Lung (tissue), 12 donors: ENCODE measurements around the gene UBN2. TPM values are rescaled to one million over a fixed set of nuclear protein-coding genes. Genes with fewer than 3 reads are reported as not detected.
A peak's percentile ranks its signal among the peaks of the same experiment; 100 is the strongest.

Experiments used
- ATAC-seq: fragments of 200-7000 bp; cut with Tn5 transposase; one replicate; pipeline ENCODE4 v1.9.1; 2020; ENCODE audit warnings: moderate number of reproducible peaks; ENCODE audit not compliant: insufficient read depth, low FRiP score
- DNase-seq, 3 donors: peaks; one replicate each; pipeline ENCODE4 v3.0.0-alpha.2; 2013 to 2017
- H3K27ac ChIP-seq, 2 donors: one replicate each; pipeline ENCODE4 v1.5.1; 2013; ENCODE audit warnings: mild to moderate bottlenecking in 2 of 2, moderate library complexity in 2 of 2, control low read depth in 1 of 2, inconsistent platforms in 1 of 2, low read depth in 1 of 2, low read length in 1 of 2
- H3K27me3 ChIP-seq, 3 donors: one replicate each; pipeline ENCODE4 v1.5.1; 2013; ENCODE audit warnings: low read length in 2 of 3; ENCODE audit not compliant: control insufficient read depth in 3 of 3, insufficient read depth in 3 of 3
- H3K36me3 ChIP-seq, 4 donors: one replicate each; pipeline ENCODE4 v1.5.1; 2013; ENCODE audit warnings: low read length in 4 of 4, mild to moderate bottlenecking in 1 of 4, moderate library complexity in 1 of 4; ENCODE audit not compliant: control insufficient read depth in 4 of 4, insufficient read depth in 4 of 4
- H3K4me1 ChIP-seq, 5 donors: one replicate each; pipeline ENCODE4 v1.5.1; 2013; ENCODE audit warnings: low read length in 5 of 5, mild to moderate bottlenecking in 2 of 5, moderate library complexity in 1 of 5; ENCODE audit not compliant: control insufficient read depth in 5 of 5, insufficient read depth in 5 of 5
- H3K4me3 ChIP-seq: one replicate; pipeline ENCODE4 v1.5.1; 2013; ENCODE audit warnings: mild to moderate bottlenecking, control low read depth, moderate library complexity
- H3K9ac ChIP-seq, 2 donors: one replicate each; pipeline ENCODE4 v1.5.1; 2013; ENCODE audit warnings: low read length in 2 of 2, control low read depth in 1 of 2; ENCODE audit not compliant: insufficient read depth in 1 of 2
- H3K9me3 ChIP-seq, 4 donors: one replicate each; pipeline ENCODE4 v1.5.1; 2013; ENCODE audit warnings: low read length in 3 of 4, mild to moderate bottlenecking in 1 of 4, moderate library complexity in 1 of 4; ENCODE audit not compliant: control insufficient read depth in 4 of 4, insufficient read depth in 3 of 4
- CTCF ChIP-seq: IDR thresholded peaks from 2 replicates; pipeline ENCODE4 v1.5.1; 2012; ENCODE audit warnings: mild to moderate bottlenecking; ENCODE audit errors: control extremely low read depth, extremely low read depth
- WGBS, 2 donors: extraction: QIAGEN DNeasy Blood & Tissue Kit; methylation state at CpG; one replicate each; pipeline ENCODE4 v1.1.7; 2013; 5-methylcytosine and 5-hydroxymethylcytosine counted together
- polyA plus RNA-seq, 2 donors: library from polyadenylated mRNA; stranded (reverse); fragments of 200-250 nt; gene quantifications; one replicate each; pipeline ENCODE4 v1.2.1, GENCODE V29; 2013
- total RNA-seq, 2 donors: library from RNA; depleted of rRNA in 1 of 2; stranded (reverse); fragments of >200 nt in 1 of 2; gene quantifications; one replicate each; pipeline ENCODE4 v1.2.1, GENCODE V29; 2014 to 2021
- donor health status: control.
- donor health status: control.
- donor health status: Bipolar disorder and iron deficiency.
- donor health status: healthy.
- donor health status: DM: yes; HTN: yes; CAD: no.

The UBN2 gene
- total and polyA plus RNA-seq, 4 donors: 1.7 to 29.8 (median 9.2) TPM

GRCh38 chr7:139340808-139341057, 109.7 kb downstream of the UBN2 start:
- WGBS, 2 donors: 0% methylated on average over 9 of the region's 9 CpGs
- no peak for DNase-seq
- Histone ChIP-seq H3K4me1 (peaks cover 3 to 14% (median 6%) of the 10 kb centered on the region in 5 donors), H3K9me3 (no peaks in the 10 kb centered on the region), H3K27me3 (no peaks in the 10 kb centered on the region), H3K27ac (peak overlapping the region; percentile 98 to 100), H3K9ac (peak overlapping the region; percentile 98 to 99), H3K4me3 (peak overlapping the region; percentile 85), H3K36me3 (peaks cover 0 to 2% (median 0%) of the 10 kb centered on the region in 4 donors)
- no peak for TF ChIP-seq CTCF
- ATAC-seq: no peak

GRCh38 chr7:139341058-139341775, 110.2 kb downstream of the UBN2 start, which contains the start of gene FMC1:
Gene FMC1 (plus strand): TSS chr7:139341337. CDS start chr7:139341385, 48 bp downstream.
- Histone ChIP-seq H3K27me3 (no peaks in the 10 kb centered on the region), H3K4me1 (peaks cover 3 to 14% (median 6%) of the 10 kb centered on the region in 5 donors), H3K27ac (peak within 1 kb of the TSS; percentile 98 to 100), H3K9me3 (no peaks in the 10 kb centered on the region), H3K36me3 (peaks cover 0 to 2% (median 0%) of the 10 kb centered on the region in 4 donors), H3K4me3 (peak within 1 kb of the TSS; percentile 85), H3K9ac (peak within 1 kb of the TSS; percentile 98 to 99)
- 0% methylated on average over 54 of the region's 54 CpGs for WGBS, 2 donors
- peak; percentile 18 for TF ChIP-seq CTCF
- ATAC-seq: peak; percentile 80
- DNase-seq: peak; percentile 96 to 98 (median 97)

- H3K27me3 ChIP-seq: no peaks in the 10 kb centered on the region
- H3K9ac ChIP-seq: peak overlapping the region; percentile 98 to 99
- WGBS, 2 donors: 0% methylated on average over 9 of the region's 9 CpGs
- H3K9me3 ChIP-seq: no peaks in the 10 kb centered on the region
- no peak for TF ChIP-seq CTCF
- ATAC-seq (no peak), DNase-seq (no peak)
- peak overlapping the region; percentile 26 for H3K4me3 ChIP-seq
- H3K4me1 ChIP-seq: peaks cover 3 to 14% (median 6%) of the 10 kb centered on the region in 5 donors
- peak overlapping the region; percentile 98 to 100 for H3K27ac ChIP-seq
- H3K36me3 ChIP-seq: peaks cover 0 to 8% (median under 1%) of the 10 kb centered on the region in 4 donors
These were observed 110.8 kb downstream of the UBN2 start for GRCh38 chr7:139341776-139342226.
